Endodermal cell (in vitro differentiated cells): ENCODE results near the gene PSEN1. TPM values are rescaled to one million over a fixed set of nuclear protein-coding genes. Genes with fewer than 3 reads are reported as not detected.

Experiments
- DNase-seq: peaks from one replicate; pipeline ENCODE4 v3.0.0-alpha.2; 2017
- H3K27ac ChIP-seq: 2 replicates; pipeline ENCODE4 v1.5.1; 2013; ENCODE audit warnings: mild to moderate bottlenecking, low read depth, low read length, moderate library complexity
- H3K27me3 ChIP-seq: 2 replicates; pipeline ENCODE4 v1.6.1; 2013; ENCODE audit warnings: mild to moderate bottlenecking, low read length, moderate library complexity; ENCODE audit not compliant: insufficient read depth, control insufficient read depth, poor library complexity, severe bottlenecking
- H3K36me3 ChIP-seq: 2 replicates; pipeline ENCODE4 v1.7.0; 2013; ENCODE audit warnings: mild to moderate bottlenecking, low read length, moderate library complexity; ENCODE audit not compliant: control insufficient read depth, insufficient read depth
- H3K4me1 ChIP-seq: one replicate; pipeline ENCODE4 v1.7.0; 2013; ENCODE audit warnings: low read length; ENCODE audit not compliant: control insufficient read depth, insufficient read depth
- H3K4me3 ChIP-seq: 2 replicates; pipeline ENCODE4 v1.5.1; 2013; ENCODE audit warnings: mild to moderate bottlenecking, low read length, moderate library complexity
- H3K9ac ChIP-seq: 2 replicates; pipeline ENCODE4 v1.6.1; 2013; ENCODE audit warnings: mild to moderate bottlenecking, low read length, moderate library complexity; ENCODE audit not compliant: poor library complexity, severe bottlenecking; ENCODE audit errors: extremely low read depth
- H3K9me3 ChIP-seq: 2 replicates; pipeline ENCODE4 v1.6.1; 2013; ENCODE audit warnings: mild to moderate bottlenecking, low read length, moderate library complexity; ENCODE audit not compliant: control insufficient read depth
- H3K27ac Mint-ChIP-seq: 2 replicates; pipeline ENCODE4 v1.8.0; 2020; ENCODE audit warnings: mixed read lengths
- H3K27me3 Mint-ChIP-seq: 2 replicates; pipeline ENCODE4 v1.8.0; 2021; ENCODE audit warnings: mild to moderate bottlenecking, mixed read lengths; ENCODE audit not compliant: insufficient read depth
- H3K36me3 Mint-ChIP-seq: 2 replicates; pipeline ENCODE4 v1.8.0; 2020; ENCODE audit warnings: low read depth, mixed read lengths
- H3K4me1 Mint-ChIP-seq: 2 replicates; pipeline ENCODE4 v1.8.0; 2020; ENCODE audit warnings: mixed read lengths
- H3K4me3 Mint-ChIP-seq: 2 replicates; pipeline ENCODE4 v1.8.0; 2020; ENCODE audit warnings: mild to moderate bottlenecking, moderate library complexity, mixed read lengths
- H3K9me3 Mint-ChIP-seq: 2 replicates; pipeline ENCODE4 v1.8.0; 2020; ENCODE audit warnings: mild to moderate bottlenecking, mixed read lengths
- CTCF ChIP-seq: fragments of 200-600 bp; sonication (generic); conservative IDR thresholded peaks from 2 replicates; pipeline ENCODE4 v1.5.0; 2021; ENCODE audit warnings: antibody characterized with exemption, mild to moderate bottlenecking
- WGBS, 2 experiments: methylation state at CpG; one replicate each; pipeline versions ENCODE4 v1.1.5 to v1.1.7; 2013; ENCODE audit warnings: missing lambda C conversion rate in 2 of 2, mixed read lengths in 1 of 2; ENCODE audit not compliant: insufficient coverage in 1 of 2, insufficient read length in 1 of 2; 5-methylcytosine and 5-hydroxymethylcytosine counted together
- total RNA-seq, 2 donors: library from RNA; stranded (reverse); fragmentation: NEBNext Ultra II Directional in 1 of 2; extraction: Animal tissue kit (Norgen Biotek cat#: 25700) in 1 of 2; gene quantifications; 2 replicates in 1 of 2; 3 replicates in 1 of 2; pipeline ENCODE4 v1.2.1, GENCODE V29; 2021

Gene PSEN1
- total RNA-seq, 2 donors from 2014 or later, result 45.7 to 49.9 TPM

GRCh38 chr14:73207615-73208014 is 71.3 kb downstream of the PSEN1 start:
- H3K4me3 Mint-ChIP-seq, result no peak overlapping the region
- no peak for DNase-seq

GRCh38 chr14:73208390-73208789 is 72.1 kb downstream of the PSEN1 start:
- no peak overlapping the region for H3K27ac Mint-ChIP-seq
- no peaks in the 10 kb centered on the region for H3K27me3 Mint-ChIP-seq
- H3K9me3 Mint-ChIP-seq, result peaks cover 8% of the 10 kb centered on the region
- Histone ChIP-seq H3K9ac (no peak overlapping the region), H3K4me3 (no peak overlapping the region), H3K9me3 (peaks cover 44% of the 10 kb centered on the region), H3K36me3 (peaks cover 85% of the 10 kb centered on the region), H3K27ac (no peak overlapping the region), H3K27me3 (no peaks in the 10 kb centered on the region), H3K4me1 (no peaks in the 10 kb centered on the region)
- 95 to 100% methylated on average over 1 to 3 of the region's 3 CpGs for WGBS, 2 experiments
- no peaks in the 10 kb centered on the region for H3K4me1 Mint-ChIP-seq
- DNase-seq, result no peak
- peaks cover 75% of the 10 kb centered on the region for H3K36me3 Mint-ChIP-seq
- no peak for TF ChIP-seq CTCF
- no peak overlapping the region for H3K4me3 Mint-ChIP-seq

More at GRCh38 chr14:73207615-73208014, 71.3 kb downstream of the PSEN1 start:
- no peak for TF ChIP-seq CTCF
- H3K27ac ChIP-seq, result no peak overlapping the region
- peaks cover 8% of the 10 kb centered on the region for H3K9me3 Mint-ChIP-seq
- no peaks in the 10 kb centered on the region for H3K4me1 Mint-ChIP-seq
- peaks cover 44% of the 10 kb centered on the region for H3K9me3 ChIP-seq
- no peak overlapping the region for H3K27ac Mint-ChIP-seq
- H3K4me3 ChIP-seq, result peak overlapping the region; percentile 5
- WGBS, 2 experiments, result 90 to 93% methylated on average over 2 of the region's 2 CpGs
- H3K27me3 ChIP-seq, result no peaks in the 10 kb centered on the region
- H3K4me1 ChIP-seq, result no peaks in the 10 kb centered on the region
- H3K36me3 Mint-ChIP-seq, result peaks cover 73% of the 10 kb centered on the region
- no peak overlapping the region for H3K9ac ChIP-seq
- peaks cover 83% of the 10 kb centered on the region for H3K36me3 ChIP-seq
- no peaks in the 10 kb centered on the region for H3K27me3 Mint-ChIP-seq

GRCh38 chr14:73208846-73209245 is 72.5 kb downstream of the PSEN1 start:
- H3K27me3 Mint-ChIP-seq, result no peaks in the 10 kb centered on the region
- peaks cover 87% of the 10 kb centered on the region for H3K36me3 ChIP-seq
- H3K36me3 Mint-ChIP-seq, result peaks cover 76% of the 10 kb centered on the region
- no peak overlapping the region for H3K27ac Mint-ChIP-seq
- no peak for TF ChIP-seq CTCF
- H3K27me3 ChIP-seq, result no peaks in the 10 kb centered on the region
- H3K9ac ChIP-seq, result no peak overlapping the region
- no peak overlapping the region for H3K4me3 ChIP-seq
- H3K4me3 Mint-ChIP-seq, result no peak overlapping the region
- no peaks in the 10 kb centered on the region for H3K4me1 Mint-ChIP-seq
- H3K27ac ChIP-seq, result no peak overlapping the region
- H3K4me1 ChIP-seq, result no peaks in the 10 kb centered on the region
- peaks cover 8% of the 10 kb centered on the region for H3K9me3 Mint-ChIP-seq
- WGBS, 2 experiments, result 94% methylated on average over 8 of the region's 8 CpGs; no CpG with 5 or more reads in 1 of the 2 experiments
- DNase-seq, result no peak
- peaks cover 44% of the 10 kb centered on the region for H3K9me3 ChIP-seq
